WTC11 (cell line): ENCODE results near the gene MTMR4. TPM values are rescaled to one million over a fixed set of nuclear protein-coding genes. Genes with fewer than 3 reads are reported as not detected.
"Not testable (repeated sequence)": the region's sequence is repeated elsewhere in the genome, so short reads cannot be mapped to it uniquely, and the experiment has no call there.

ENCODE experiments used
- ATAC-seq: fragments of 200-7000 bp; cut with Tn5 transposase; 2 replicates; pipeline ENCODE4 v1.10.0; 2021; ENCODE audit warnings: mild to moderate bottlenecking, moderate library complexity
- CTCF ChIA-PET: fragments of 300-600 bp; sonication (Branson Sonifier 250); formaldehyde crosslinking; loops from one replicate; lab custom pipeline; 2021; ENCODE audit warnings: antibody characterized with exemption; lab: Charles Lee
- POLR2A ChIA-PET: fragments of 350-600 bp; sonication (Branson Sonifier 250); formaldehyde crosslinking; loops from one replicate; lab custom pipeline; 2021; ENCODE audit warnings: antibody characterized with exemption; lab: Charles Lee
- DNase-seq: peaks from one replicate; pipeline ENCODE4 v3.0.0; 2021; ENCODE audit warnings: low spot score
- H3K27ac Mint-ChIP-seq: 2 replicates; pipeline ENCODE4 v1.8.0; 2021; ENCODE audit warnings: mixed read lengths
- H3K27me3 Mint-ChIP-seq: 2 replicates; pipeline ENCODE4 v1.8.0; 2021; ENCODE audit warnings: low read depth, mild to moderate bottlenecking, moderate library complexity, mixed read lengths
- H3K36me3 Mint-ChIP-seq: 2 replicates; pipeline ENCODE4 v1.8.0; 2021; ENCODE audit warnings: mixed read lengths
- H3K4me1 Mint-ChIP-seq: 2 replicates; pipeline ENCODE4 v1.8.0; 2022; ENCODE audit warnings: mixed read lengths
- H3K4me3 Mint-ChIP-seq: 2 replicates; pipeline ENCODE4 v1.8.0; 2021; ENCODE audit warnings: mild to moderate bottlenecking, moderate library complexity, mixed read lengths
- H3K9me3 Mint-ChIP-seq: 2 replicates; pipeline ENCODE4 v1.8.0; 2021; ENCODE audit warnings: mixed read lengths
- GABPB1 ChIP-seq: sonication (generic); formaldehyde crosslinking; IDR thresholded peaks from 2 replicates; pipeline ENCODE4 v1.8.1; 2023; ENCODE audit warnings: mild to moderate bottlenecking, missing genetic modification reagents
- KAT7 ChIP-seq: sonication (generic); formaldehyde crosslinking; IDR thresholded peaks from 2 replicates; pipeline ENCODE4 v1.8.1; 2023; ENCODE audit warnings: missing genetic modification reagents, mild to moderate bottlenecking, borderline replicate concordance
- PRRX2 ChIP-seq: fragments of 250-450 bp; sonication (Bioruptor Pico); IDR thresholded peaks from 2 replicates; pipeline ENCODE4 v1.8.0; 2021; ENCODE audit warnings: mild to moderate bottlenecking
- TP53 ChIP-seq: sonication (generic); formaldehyde crosslinking; IDR thresholded peaks from 2 replicates; pipeline ENCODE4 v1.8.1; 2023; ENCODE audit warnings: mild to moderate bottlenecking, missing genetic modification reagents
- ZBTB21 ChIP-seq: sonication (generic); formaldehyde crosslinking; IDR thresholded peaks from 2 replicates; pipeline ENCODE4 v1.8.1; 2023; ENCODE audit warnings: mild to moderate bottlenecking, missing genetic modification reagents, borderline replicate concordance
- ZNF121 ChIP-seq: sonication (generic); formaldehyde crosslinking; IDR thresholded peaks from 2 replicates; pipeline ENCODE4 v1.8.0; 2023; ENCODE audit warnings: missing genetic modification reagents
- ZNF263 ChIP-seq: sonication (generic); formaldehyde crosslinking; IDR thresholded peaks from 2 replicates; pipeline ENCODE4 v1.8.1; 2022; ENCODE audit warnings: low read depth, mild to moderate bottlenecking, moderate library complexity, missing genetic modification reagents
- ZNF396 ChIP-seq: fragments of 250-450 bp; sonication (Bioruptor Pico); IDR thresholded peaks from 2 replicates; pipeline ENCODE4 v1.8.0; 2021; ENCODE audit warnings: mild to moderate bottlenecking, moderate library complexity, borderline replicate concordance
- total RNA-seq: library from RNA; stranded (reverse); gene quantifications from 3 replicates; pipeline ENCODE4 v1.2.3, GENCODE V29; 2021
- TF ChIP-seq, protein P1 (sequence below): fragments of 250-450 bp; sonication (Bioruptor Pico); IDR thresholded peaks from 2 replicates; pipeline ENCODE4 v1.9.0; 2021; ENCODE audit warnings: moderate library complexity, mild to moderate bottlenecking, inconsistent platforms, borderline replicate concordance
- TF ChIP-seq, protein P2 (sequence below): sonication (generic); formaldehyde crosslinking; IDR thresholded peaks from 2 replicates; pipeline ENCODE4 v1.8.0; 2023; ENCODE audit warnings: missing genetic modification reagents
- TF ChIP-seq, protein P3 (sequence below): sonication (generic); formaldehyde crosslinking; conservative IDR thresholded peaks from 2 replicates; pipeline ENCODE4 v1.8.1; 2023; ENCODE audit warnings: mild to moderate bottlenecking, low read depth, missing genetic modification reagents, moderate library complexity
- TF ChIP-seq, protein P4 (sequence below): sonication (generic); formaldehyde crosslinking; IDR thresholded peaks from 2 replicates; pipeline ENCODE4 v1.8.1; 2023; ENCODE audit warnings: mild to moderate bottlenecking, missing genetic modification reagents, moderate library complexity
- TF ChIP-seq, protein P5 (sequence below): sonication (generic); formaldehyde crosslinking; IDR thresholded peaks from 2 replicates; pipeline ENCODE4 v1.8.1; 2023; ENCODE audit warnings: mild to moderate bottlenecking, missing genetic modification reagents, borderline replicate concordance
- TF ChIP-seq, protein P6 (sequence below): sonication (generic); formaldehyde crosslinking; IDR thresholded peaks from 2 replicates; pipeline ENCODE4 v1.8.1; 2022; ENCODE audit warnings: mild to moderate bottlenecking, missing genetic modification reagents, moderate library complexity, borderline replicate concordance
- TF ChIP-seq, protein P7 (sequence below): sonication (generic); formaldehyde crosslinking; conservative IDR thresholded peaks from 2 replicates; pipeline ENCODE4 v1.8.1; 2022; ENCODE audit warnings: mild to moderate bottlenecking, missing genetic modification reagents

MTMR4 gene
- total RNA-seq, 1 experiment from 2014 or later, result 30.8 TPM

DNA sequence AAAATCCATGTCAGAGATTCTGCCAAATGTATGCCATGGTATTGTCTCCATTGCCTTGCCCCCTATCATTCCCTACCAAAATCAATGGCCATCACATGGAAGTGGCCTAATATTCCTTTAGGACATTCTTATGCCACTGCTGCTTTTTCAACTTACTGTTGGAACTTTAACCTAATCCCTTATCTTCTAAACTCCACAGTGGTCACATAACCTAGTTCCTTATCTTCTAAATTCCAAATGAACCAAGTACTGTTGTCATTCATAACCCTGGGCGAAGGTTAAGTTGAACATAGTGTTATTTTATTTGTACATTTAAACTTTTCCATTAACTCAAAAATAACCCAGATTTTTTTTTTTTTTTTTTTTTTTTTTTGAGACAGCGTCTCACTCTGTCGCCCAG, 29.8 kb downstream of the MTMR4 start:
- peaks cover 21% of the 10 kb centered on the region for H3K27me3 Mint-ChIP-seq
- ChIA-PET CTCF (no interaction called here), POLR2A (no interaction called here)
- H3K9me3 Mint-ChIP-seq, result no peaks in the 10 kb centered on the region
- DNase-seq, result no peak
- no peak overlapping the region for H3K4me3 Mint-ChIP-seq
- no peaks in the 10 kb centered on the region for H3K4me1 Mint-ChIP-seq
- no peak overlapping the region for H3K27ac Mint-ChIP-seq
- H3K36me3 Mint-ChIP-seq, result peaks cover 11% of the 10 kb centered on the region
- TF ChIP-seq ZBTB21, result no peak
- TF ChIP-seq, protein P1, sequence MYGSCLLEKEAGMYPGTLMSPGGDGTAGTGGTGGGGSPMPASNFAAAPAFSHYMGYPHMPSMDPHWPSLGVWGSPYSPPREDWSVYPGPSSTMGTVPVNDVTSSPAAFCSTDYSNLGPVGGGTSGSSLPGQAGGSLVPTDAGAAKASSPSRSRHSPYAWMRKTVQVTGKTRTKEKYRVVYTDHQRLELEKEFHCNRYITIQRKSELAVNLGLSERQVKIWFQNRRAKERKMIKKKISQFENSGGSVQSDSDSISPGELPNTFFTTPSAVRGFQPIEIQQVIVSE (CRISPR knock-in tag), result no peak
- TF ChIP-seq ZNF263 (CRISPR knock-in tag), result no peak
- TF ChIP-seq TP53, result no peak
- TF ChIP-seq ZNF396 (CRISPR knock-in tag), result no peak
- TF ChIP-seq, protein P2, sequence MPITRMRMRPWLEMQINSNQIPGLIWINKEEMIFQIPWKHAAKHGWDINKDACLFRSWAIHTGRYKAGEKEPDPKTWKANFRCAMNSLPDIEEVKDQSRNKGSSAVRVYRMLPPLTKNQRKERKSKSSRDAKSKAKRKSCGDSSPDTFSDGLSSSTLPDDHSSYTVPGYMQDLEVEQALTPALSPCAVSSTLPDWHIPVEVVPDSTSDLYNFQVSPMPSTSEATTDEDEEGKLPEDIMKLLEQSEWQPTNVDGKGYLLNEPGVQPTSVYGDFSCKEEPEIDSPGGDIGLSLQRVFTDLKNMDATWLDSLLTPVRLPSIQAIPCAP (CRISPR knock-in tag), result no peak
- no peak for TF ChIP-seq PRRX2 (CRISPR knock-in tag)
- no peak for TF ChIP-seq ZNF121 (CRISPR knock-in tag)
- TF ChIP-seq, protein P3, sequence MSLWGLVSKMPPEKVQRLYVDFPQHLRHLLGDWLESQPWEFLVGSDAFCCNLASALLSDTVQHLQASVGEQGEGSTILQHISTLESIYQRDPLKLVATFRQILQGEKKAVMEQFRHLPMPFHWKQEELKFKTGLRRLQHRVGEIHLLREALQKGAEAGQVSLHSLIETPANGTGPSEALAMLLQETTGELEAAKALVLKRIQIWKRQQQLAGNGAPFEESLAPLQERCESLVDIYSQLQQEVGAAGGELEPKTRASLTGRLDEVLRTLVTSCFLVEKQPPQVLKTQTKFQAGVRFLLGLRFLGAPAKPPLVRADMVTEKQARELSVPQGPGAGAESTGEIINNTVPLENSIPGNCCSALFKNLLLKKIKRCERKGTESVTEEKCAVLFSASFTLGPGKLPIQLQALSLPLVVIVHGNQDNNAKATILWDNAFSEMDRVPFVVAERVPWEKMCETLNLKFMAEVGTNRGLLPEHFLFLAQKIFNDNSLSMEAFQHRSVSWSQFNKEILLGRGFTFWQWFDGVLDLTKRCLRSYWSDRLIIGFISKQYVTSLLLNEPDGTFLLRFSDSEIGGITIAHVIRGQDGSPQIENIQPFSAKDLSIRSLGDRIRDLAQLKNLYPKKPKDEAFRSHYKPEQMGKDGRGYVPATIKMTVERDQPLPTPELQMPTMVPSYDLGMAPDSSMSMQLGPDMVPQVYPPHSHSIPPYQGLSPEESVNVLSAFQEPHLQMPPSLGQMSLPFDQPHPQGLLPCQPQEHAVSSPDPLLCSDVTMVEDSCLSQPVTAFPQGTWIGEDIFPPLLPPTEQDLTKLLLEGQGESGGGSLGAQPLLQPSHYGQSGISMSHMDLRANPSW (CRISPR knock-in tag), result no peak
- TF ChIP-seq, protein P4, sequence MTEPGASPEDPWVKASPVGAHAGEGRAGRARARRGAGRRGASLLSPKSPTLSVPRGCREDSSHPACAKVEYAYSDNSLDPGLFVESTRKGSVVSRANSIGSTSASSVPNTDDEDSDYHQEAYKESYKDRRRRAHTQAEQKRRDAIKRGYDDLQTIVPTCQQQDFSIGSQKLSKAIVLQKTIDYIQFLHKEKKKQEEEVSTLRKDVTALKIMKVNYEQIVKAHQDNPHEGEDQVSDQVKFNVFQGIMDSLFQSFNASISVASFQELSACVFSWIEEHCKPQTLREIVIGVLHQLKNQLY (CRISPR knock-in tag), result no peak
- ATAC-seq, result no peak

DNA sequence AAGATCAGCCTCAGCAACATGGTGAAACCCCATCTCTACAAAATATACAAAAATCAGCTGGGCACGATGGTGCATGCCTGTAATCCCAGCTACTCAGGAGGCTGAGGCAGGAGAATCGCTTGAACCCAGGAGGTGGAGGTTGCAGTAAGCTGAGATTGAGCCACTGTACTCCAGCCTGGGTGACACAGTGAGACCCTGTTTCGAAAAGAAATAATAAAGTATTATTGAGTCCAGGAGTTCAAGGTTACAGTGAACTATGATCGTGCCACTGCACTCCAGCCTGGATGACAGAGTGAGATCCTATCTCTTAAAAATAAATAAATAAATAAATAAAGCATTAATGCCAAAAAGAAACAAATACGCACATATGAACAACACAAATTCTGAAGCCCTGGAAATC, 32.6 kb downstream of the MTMR4 start:
- H3K4me1 Mint-ChIP-seq, H3K9me3 Mint-ChIP-seq, ATAC-seq, H3K27ac Mint-ChIP-seq, POLR2A ChIA-PET, H3K4me3 Mint-ChIP-seq, CTCF ChIA-PET, DNase-seq, H3K27me3 Mint-ChIP-seq, H3K36me3 Mint-ChIP-seq: not testable (repeated sequence)

DNA sequence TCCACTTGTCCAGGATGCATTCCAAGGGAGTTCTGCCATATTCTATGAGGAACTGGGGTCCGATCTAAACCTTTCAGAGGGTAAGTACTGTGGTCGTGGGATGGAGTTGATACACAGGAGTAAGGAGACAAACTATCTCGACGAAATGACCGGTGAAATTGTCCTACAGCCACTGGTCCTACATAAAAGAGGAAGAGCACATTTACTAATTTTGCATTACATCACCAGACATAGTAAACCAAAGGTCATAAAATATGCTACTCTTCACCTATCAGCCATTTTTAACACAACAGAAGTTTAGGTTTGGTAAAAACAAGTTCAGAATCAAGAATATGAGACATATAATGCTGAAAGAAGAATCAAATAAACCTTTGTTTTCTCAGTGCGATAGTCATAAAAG, 34.3 kb downstream of the MTMR4 start:
- ChIA-PET POLR2A (no interaction called here), CTCF (interaction anchor here (0.5 kb wide), 1 partner anchor 193 kb away, joined by 3 read pairs; no protein-coding TSS in a partner anchor)
- H3K36me3 Mint-ChIP-seq, result no peaks in the 10 kb centered on the region
- ATAC-seq, result no peak
- H3K27me3 Mint-ChIP-seq, result no peaks in the 10 kb centered on the region; the same call in 1 of the 2 replicates
- no peaks in the 10 kb centered on the region for H3K4me1 Mint-ChIP-seq
- no peak overlapping the region for H3K4me3 Mint-ChIP-seq
- no peak for DNase-seq
- no peak overlapping the region for H3K27ac Mint-ChIP-seq
- H3K9me3 Mint-ChIP-seq, result no peaks in the 10 kb centered on the region
- TF ChIP-seq, protein P5, sequence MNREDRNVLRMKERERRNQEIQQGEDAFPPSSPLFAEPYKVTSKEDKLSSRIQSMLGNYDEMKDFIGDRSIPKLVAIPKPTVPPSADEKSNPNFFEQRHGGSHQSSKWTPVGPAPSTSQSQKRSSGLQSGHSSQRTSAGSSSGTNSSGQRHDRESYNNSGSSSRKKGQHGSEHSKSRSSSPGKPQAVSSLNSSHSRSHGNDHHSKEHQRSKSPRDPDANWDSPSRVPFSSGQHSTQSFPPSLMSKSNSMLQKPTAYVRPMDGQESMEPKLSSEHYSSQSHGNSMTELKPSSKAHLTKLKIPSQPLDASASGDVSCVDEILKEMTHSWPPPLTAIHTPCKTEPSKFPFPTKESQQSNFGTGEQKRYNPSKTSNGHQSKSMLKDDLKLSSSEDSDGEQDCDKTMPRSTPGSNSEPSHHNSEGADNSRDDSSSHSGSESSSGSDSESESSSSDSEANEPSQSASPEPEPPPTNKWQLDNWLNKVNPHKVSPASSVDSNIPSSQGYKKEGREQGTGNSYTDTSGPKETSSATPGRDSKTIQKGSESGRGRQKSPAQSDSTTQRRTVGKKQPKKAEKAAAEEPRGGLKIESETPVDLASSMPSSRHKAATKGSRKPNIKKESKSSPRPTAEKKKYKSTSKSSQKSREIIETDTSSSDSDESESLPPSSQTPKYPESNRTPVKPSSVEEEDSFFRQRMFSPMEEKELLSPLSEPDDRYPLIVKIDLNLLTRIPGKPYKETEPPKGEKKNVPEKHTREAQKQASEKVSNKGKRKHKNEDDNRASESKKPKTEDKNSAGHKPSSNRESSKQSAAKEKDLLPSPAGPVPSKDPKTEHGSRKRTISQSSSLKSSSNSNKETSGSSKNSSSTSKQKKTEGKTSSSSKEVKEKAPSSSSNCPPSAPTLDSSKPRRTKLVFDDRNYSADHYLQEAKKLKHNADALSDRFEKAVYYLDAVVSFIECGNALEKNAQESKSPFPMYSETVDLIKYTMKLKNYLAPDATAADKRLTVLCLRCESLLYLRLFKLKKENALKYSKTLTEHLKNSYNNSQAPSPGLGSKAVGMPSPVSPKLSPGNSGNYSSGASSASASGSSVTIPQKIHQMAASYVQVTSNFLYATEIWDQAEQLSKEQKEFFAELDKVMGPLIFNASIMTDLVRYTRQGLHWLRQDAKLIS (CRISPR knock-in tag), result no peak
- TF ChIP-seq, protein P4 (CRISPR knock-in tag), result no peak
- no peak for TF ChIP-seq PRRX2 (CRISPR knock-in tag)
- TF ChIP-seq ZBTB21, result no peak
- no peak for TF ChIP-seq GABPB1
- TF ChIP-seq TP53, result no peak
- TF ChIP-seq, protein P6, sequence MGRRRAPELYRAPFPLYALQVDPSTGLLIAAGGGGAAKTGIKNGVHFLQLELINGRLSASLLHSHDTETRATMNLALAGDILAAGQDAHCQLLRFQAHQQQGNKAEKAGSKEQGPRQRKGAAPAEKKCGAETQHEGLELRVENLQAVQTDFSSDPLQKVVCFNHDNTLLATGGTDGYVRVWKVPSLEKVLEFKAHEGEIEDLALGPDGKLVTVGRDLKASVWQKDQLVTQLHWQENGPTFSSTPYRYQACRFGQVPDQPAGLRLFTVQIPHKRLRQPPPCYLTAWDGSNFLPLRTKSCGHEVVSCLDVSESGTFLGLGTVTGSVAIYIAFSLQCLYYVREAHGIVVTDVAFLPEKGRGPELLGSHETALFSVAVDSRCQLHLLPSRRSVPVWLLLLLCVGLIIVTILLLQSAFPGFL (CRISPR knock-in tag), result no peak
- TF ChIP-seq KAT7 (CRISPR knock-in tag), result no peak
- TF ChIP-seq, protein P7, sequence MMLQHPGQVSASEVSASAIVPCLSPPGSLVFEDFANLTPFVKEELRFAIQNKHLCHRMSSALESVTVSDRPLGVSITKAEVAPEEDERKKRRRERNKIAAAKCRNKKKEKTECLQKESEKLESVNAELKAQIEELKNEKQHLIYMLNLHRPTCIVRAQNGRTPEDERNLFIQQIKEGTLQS (CRISPR knock-in tag), result no peak
